Measurements from ENCODE around the gene CCR5AS.
"Not testable (repeated sequence)": the region's sequence is repeated elsewhere in the genome, so short reads cannot be mapped to it uniquely, and the experiment has no call there.

The CCR5AS gene

DNA sequence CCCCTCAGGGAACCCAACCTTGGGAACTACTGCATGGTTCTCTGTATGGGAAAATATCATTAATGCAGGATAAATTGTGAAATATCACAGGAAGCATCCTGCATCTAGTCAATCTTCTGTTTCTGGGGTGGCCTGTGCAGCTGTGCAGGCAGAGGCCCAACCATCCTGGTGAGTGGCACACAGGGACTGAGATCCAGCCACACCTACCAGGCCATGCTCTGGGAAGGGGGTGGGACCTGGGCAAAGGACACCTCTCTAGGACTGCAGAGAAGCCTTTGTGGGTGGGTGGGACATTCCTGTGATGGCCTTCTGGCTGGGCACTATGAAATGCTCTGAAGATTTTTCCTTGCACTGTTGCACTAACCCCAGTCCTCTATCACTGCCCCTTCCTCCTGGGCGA, 27.0 kb upstream of the CCR5AS start:
- intact Hi-C loops (cut with DNase I; ENCODE audit: low total_unique reads): no loop called here
- no peak overlapping the region for H3K27ac ChIP-seq
- no peak for TF ChIP-seq POLR2AphosphoS5 (IDR thresholded peaks at IDR 0.05)
- no peak for TF ChIP-seq POLR2A (IDR thresholded peaks at IDR 0.05)
- TF ChIP-seq, protein P1, sequence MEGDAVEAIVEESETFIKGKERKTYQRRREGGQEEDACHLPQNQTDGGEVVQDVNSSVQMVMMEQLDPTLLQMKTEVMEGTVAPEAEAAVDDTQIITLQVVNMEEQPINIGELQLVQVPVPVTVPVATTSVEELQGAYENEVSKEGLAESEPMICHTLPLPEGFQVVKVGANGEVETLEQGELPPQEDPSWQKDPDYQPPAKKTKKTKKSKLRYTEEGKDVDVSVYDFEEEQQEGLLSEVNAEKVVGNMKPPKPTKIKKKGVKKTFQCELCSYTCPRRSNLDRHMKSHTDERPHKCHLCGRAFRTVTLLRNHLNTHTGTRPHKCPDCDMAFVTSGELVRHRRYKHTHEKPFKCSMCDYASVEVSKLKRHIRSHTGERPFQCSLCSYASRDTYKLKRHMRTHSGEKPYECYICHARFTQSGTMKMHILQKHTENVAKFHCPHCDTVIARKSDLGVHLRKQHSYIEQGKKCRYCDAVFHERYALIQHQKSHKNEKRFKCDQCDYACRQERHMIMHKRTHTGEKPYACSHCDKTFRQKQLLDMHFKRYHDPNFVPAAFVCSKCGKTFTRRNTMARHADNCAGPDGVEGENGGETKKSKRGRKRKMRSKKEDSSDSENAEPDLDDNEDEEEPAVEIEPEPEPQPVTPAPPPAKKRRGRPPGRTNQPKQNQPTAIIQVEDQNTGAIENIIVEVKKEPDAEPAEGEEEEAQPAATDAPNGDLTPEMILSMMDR (IDR thresholded peaks at IDR 0.05): no peak
- no peaks in the 10 kb centered on the region for H3K36me3 ChIP-seq
- H3K27me3 ChIP-seq: no peaks in the 10 kb centered on the region
- no peaks in the 10 kb centered on the region for H3K4me1 ChIP-seq
- H3K4me3 ChIP-seq: no peak overlapping the region
- no peak for DNase-seq (ENCODE audit: low spot score in 2 of 2)
- no peaks in the 10 kb centered on the region for H3K9me3 ChIP-seq

- H3K4me1 ChIP-seq; H3K27me3 ChIP-seq; H3K4me3 ChIP-seq; DNase-seq (ENCODE audit: low spot score in 2 of 2); H3K27ac ChIP-seq; intact Hi-C loops (cut with DNase I; ENCODE audit: low total_unique reads); H3K36me3 ChIP-seq; H3K9me3 ChIP-seq: not testable (repeated sequence)
Measured at GRCh38 chr3:46433118-46433517, 26.3 kb upstream of the CCR5AS start.

GRCh38 chr3:46431905-46432304, 25.0 kb upstream of the CCR5AS start:
- DNase-seq (ENCODE audit: low spot score in 2 of 2); H3K4me1 ChIP-seq; H3K27me3 ChIP-seq; H3K36me3 ChIP-seq; H3K4me3 ChIP-seq; intact Hi-C loops (cut with DNase I; ENCODE audit: low total_unique reads); H3K9me3 ChIP-seq; H3K27ac ChIP-seq: not testable (repeated sequence)

- DNase-seq (ENCODE audit: low spot score in 2 of 2); H3K27me3 ChIP-seq; H3K27ac ChIP-seq; H3K9me3 ChIP-seq; H3K36me3 ChIP-seq; H3K4me1 ChIP-seq; intact Hi-C loops (cut with DNase I; ENCODE audit: low total_unique reads); H3K4me3 ChIP-seq: not testable (repeated sequence)
Measured at GRCh38 chr3:46430879-46431278, 24.0 kb upstream of the CCR5AS start.

GRCh38 chr3:46429671-46430070, 22.8 kb upstream of the CCR5AS start:
- Histone ChIP-seq H3K27me3 (no peaks in the 10 kb centered on the region), H3K36me3 (no peaks in the 10 kb centered on the region), H3K4me3 (no peak overlapping the region), H3K4me1 (no peaks in the 10 kb centered on the region), H3K27ac (no peak overlapping the region), H3K9me3 (no peaks in the 10 kb centered on the region)
- intact Hi-C loops (cut with DNase I; ENCODE audit: low total_unique reads): no loop called here
- TF ChIP-seq, protein P1 (IDR thresholded peaks at IDR 0.05): no peak
- TF ChIP-seq POLR2AphosphoS5 (IDR thresholded peaks at IDR 0.05) (no peak), POLR2A (IDR thresholded peaks at IDR 0.05) (no peak)
- DNase-seq (ENCODE audit: low spot score in 2 of 2): no peak

DNA sequence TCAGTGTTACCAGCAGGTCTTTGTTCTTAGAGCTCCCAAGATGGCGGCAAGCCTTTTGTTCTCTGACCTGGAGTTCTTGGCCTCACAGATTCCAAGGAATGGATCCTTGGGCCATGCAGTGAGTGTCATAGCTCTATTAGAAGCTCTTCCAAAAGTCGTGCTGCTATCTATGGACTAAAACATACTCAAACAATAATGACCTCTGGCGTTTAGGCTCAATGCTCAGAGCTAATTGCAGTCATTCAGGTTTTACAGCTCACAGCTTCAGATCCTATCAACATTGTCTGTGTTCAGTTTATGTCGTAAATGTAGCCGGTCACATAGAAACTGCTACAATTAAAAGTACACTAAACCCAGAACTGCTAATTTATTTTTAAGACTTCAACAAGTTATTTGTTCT, 22.4 kb upstream of the CCR5AS start:
- H3K4me3 ChIP-seq: no peak overlapping the region
- no peak for DNase-seq (ENCODE audit: low spot score in 2 of 2)
- H3K27me3 ChIP-seq: no peaks in the 10 kb centered on the region
- H3K9me3 ChIP-seq: no peaks in the 10 kb centered on the region
- intact Hi-C loops (cut with DNase I; ENCODE audit: low total_unique reads): no loop called here
- no peaks in the 10 kb centered on the region for H3K4me1 ChIP-seq
- no peaks in the 10 kb centered on the region for H3K36me3 ChIP-seq
- no peak overlapping the region for H3K27ac ChIP-seq
- TF ChIP-seq POLR2A (IDR thresholded peaks at IDR 0.05): no peak
- TF ChIP-seq POLR2AphosphoS5 (IDR thresholded peaks at IDR 0.05): no peak
- TF ChIP-seq, protein P1 (IDR thresholded peaks at IDR 0.05): no peak
